H9 (cell line): ENCODE results near the gene SCN5A. TPM values are rescaled to one million over a fixed set of nuclear protein-coding genes. Genes with fewer than 3 reads are reported as not detected.

Experiments used
- DNase-seq: peaks from one replicate; pipeline ENCODE4 v3.0.0-alpha.2; 2017
- H2AFZ ChIP-seq: one replicate; pipeline ENCODE4 v1.6.1; 2013; ENCODE audit warnings: mild to moderate bottlenecking, low read length, control low read depth, moderate library complexity
- H2AK5ac ChIP-seq: 2 replicates; pipeline ENCODE4 v1.6.1; 2013; ENCODE audit warnings: low read length, control low read depth, mixed read lengths; ENCODE audit not compliant: insufficient read length
- H2BK120ac ChIP-seq: one replicate; pipeline ENCODE4 v1.6.1; 2013; ENCODE audit warnings: low read depth, mild to moderate bottlenecking, low read length, control low read depth, inconsistent platforms; ENCODE audit not compliant: poor library complexity, severe bottlenecking
- H2BK12ac ChIP-seq: 2 replicates; pipeline ENCODE4 v1.6.1; 2013; ENCODE audit warnings: low read length, control low read depth, mixed read lengths, low read depth; ENCODE audit not compliant: insufficient read length
- H2BK15ac ChIP-seq: 2 replicates; pipeline ENCODE4 v1.6.1; 2013; ENCODE audit warnings: low read depth, low read length, control low read depth
- H2BK20ac ChIP-seq: one replicate; pipeline ENCODE4 v1.6.1; 2013; ENCODE audit warnings: low read depth, mild to moderate bottlenecking, low read length, control low read depth, inconsistent platforms; ENCODE audit not compliant: poor library complexity, severe bottlenecking
- H2BK5ac ChIP-seq: 2 replicates; pipeline ENCODE4 v1.6.1; 2013; ENCODE audit warnings: low read length, control low read depth, mixed read lengths; ENCODE audit not compliant: insufficient read length
- H3K14ac ChIP-seq: 2 replicates; pipeline ENCODE4 v1.6.1; 2013; ENCODE audit warnings: low read length, control low read depth; ENCODE audit not compliant: insufficient read depth
- H3K18ac ChIP-seq: 2 replicates; pipeline ENCODE4 v1.6.1; 2013; ENCODE audit warnings: low read depth, mild to moderate bottlenecking, mixed read lengths, low read length, control low read depth; ENCODE audit not compliant: insufficient read length
- H3K23ac ChIP-seq: 2 replicates; pipeline ENCODE4 v1.6.1; 2013; ENCODE audit warnings: low read length, control low read depth, mixed read lengths, low read depth; ENCODE audit not compliant: insufficient read length
- H3K23me2 ChIP-seq: 2 replicates; pipeline ENCODE4 v1.6.1; 2013; ENCODE audit warnings: low read depth, mild to moderate bottlenecking, mixed read lengths, low read length, control low read depth; ENCODE audit not compliant: insufficient read length, poor library complexity, severe bottlenecking
- H3K27ac ChIP-seq: 2 replicates; pipeline ENCODE4 v1.5.1; 2013; ENCODE audit warnings: low read length, control low read depth, mixed read lengths, low read depth; ENCODE audit not compliant: insufficient read length
- H3K27me3 ChIP-seq: 2 replicates; pipeline ENCODE4 v1.6.1; 2013; ENCODE audit warnings: low read length, control low read depth, inconsistent platforms; ENCODE audit not compliant: insufficient read depth
- H3K4ac ChIP-seq: 2 replicates; pipeline ENCODE4 v1.6.1; 2013; ENCODE audit warnings: low read depth, mild to moderate bottlenecking, control low read depth, inconsistent platforms, low read length, moderate library complexity
- H3K4me1 ChIP-seq: 2 replicates; pipeline ENCODE4 v1.6.1; 2013; ENCODE audit warnings: low read length, control low read depth, inconsistent platforms; ENCODE audit not compliant: insufficient read depth
- H3K4me2 ChIP-seq: 2 replicates; pipeline ENCODE4 v1.6.1; 2013; ENCODE audit warnings: low read length, control low read depth, mixed read lengths; ENCODE audit not compliant: insufficient read length, insufficient read depth
- H3K56ac ChIP-seq: 2 replicates; pipeline ENCODE4 v1.6.1; 2013; ENCODE audit warnings: low read depth, mild to moderate bottlenecking, mixed read lengths, low read length, control low read depth; ENCODE audit not compliant: insufficient read length
- H3K79me1 ChIP-seq: 2 replicates; pipeline ENCODE4 v1.6.1; 2013; ENCODE audit warnings: low read depth, mild to moderate bottlenecking, moderate library complexity, low read length, control low read depth, inconsistent platforms; ENCODE audit not compliant: insufficient read depth, poor library complexity, severe bottlenecking
- H3K79me2 ChIP-seq: 2 replicates; pipeline ENCODE4 v1.6.1; 2013; ENCODE audit warnings: low read length, control low read depth, inconsistent platforms; ENCODE audit not compliant: insufficient read depth
- H3K9ac ChIP-seq: 2 replicates; pipeline ENCODE4 v1.6.1; 2013; ENCODE audit warnings: low read length, control low read depth, mixed read lengths; ENCODE audit not compliant: insufficient read length; ENCODE audit errors: extremely low read depth
- H3K9me3 ChIP-seq: one replicate; pipeline ENCODE4 v1.6.1; 2013; ENCODE audit warnings: low read depth, low read length, inconsistent platforms; ENCODE audit not compliant: control insufficient read depth
- H3T11ph ChIP-seq: one replicate; pipeline ENCODE4 v1.6.1; 2013; ENCODE audit warnings: mild to moderate bottlenecking, low read length, control low read depth, inconsistent platforms
- H4K20me1 ChIP-seq: one replicate; pipeline ENCODE4 v1.6.1; 2013; ENCODE audit not compliant: control insufficient read depth, insufficient read length, insufficient read depth
- H4K5ac ChIP-seq: 2 replicates; pipeline ENCODE4 v1.6.1; 2013; ENCODE audit warnings: low read depth, mild to moderate bottlenecking, mixed read lengths, low read length, control low read depth; ENCODE audit not compliant: insufficient read length
- H4K8ac ChIP-seq: replicated peaks from 2 replicates; pipeline ENCODE4 v1.6.1; 2013; ENCODE audit warnings: low read length, control low read depth, mixed read lengths, low read depth; ENCODE audit not compliant: insufficient read length
- H4K91ac ChIP-seq: 2 replicates; pipeline ENCODE4 v1.6.1; 2013; ENCODE audit warnings: low read depth, mild to moderate bottlenecking, moderate library complexity, mixed read lengths, low read length, control low read depth; ENCODE audit not compliant: insufficient read length
- H3K27ac Mint-ChIP-seq, 3 experiments: 2 replicates in 2 of 3; 3 replicates in 1 of 3; pipeline ENCODE4 v1.8.0; 2020 to 2021; ENCODE audit warnings: mixed read lengths in 3 of 3, mild to moderate bottlenecking in 1 of 3, moderate library complexity in 1 of 3
- H3K27me3 Mint-ChIP-seq: 2 replicates; pipeline ENCODE4 v1.8.0; 2021; ENCODE audit warnings: low read depth, mild to moderate bottlenecking, moderate library complexity, mixed read lengths
- H3K36me3 Mint-ChIP-seq, 3 experiments: 2 replicates in 2 of 3; 3 replicates in 1 of 3; pipeline ENCODE4 v1.8.0; 2020 to 2021; ENCODE audit warnings: low read depth in 3 of 3, mixed read lengths in 3 of 3; ENCODE audit not compliant: insufficient read depth in 1 of 3
- H3K4me1 Mint-ChIP-seq, 2 experiments: 2 replicates each; pipeline ENCODE4 v1.8.0; 2020; ENCODE audit warnings: mixed read lengths in 2 of 2
- H3K4me3 Mint-ChIP-seq, 2 experiments: 2 replicates in 1 of 2; 3 replicates in 1 of 2; pipeline ENCODE4 v1.8.0; 2020 to 2021; ENCODE audit warnings: mild to moderate bottlenecking in 2 of 2, mixed read lengths in 2 of 2, moderate library complexity in 1 of 2
- H3K9me3 Mint-ChIP-seq, 2 experiments: 2 replicates in 1 of 2; 3 replicates in 1 of 2; pipeline ENCODE4 v1.8.0; 2020; ENCODE audit warnings: mild to moderate bottlenecking in 2 of 2, mixed read lengths in 2 of 2, moderate library complexity in 1 of 2
- CTCF ChIP-seq: fragments of 200-600 bp; sonication (generic); conservative IDR thresholded peaks from 3 replicates; pipeline ENCODE4 v1.8.0; 2021; ENCODE audit warnings: antibody characterized with exemption, mild to moderate bottlenecking
- WGBS: extraction: QIAGEN DNeasy Blood & Tissue Kit; methylation state at CpG from one replicate; pipeline ENCODE4 v1.1.7; 2013; ENCODE audit warnings: missing lambda C conversion rate, low lambda C conversion rate, mixed read lengths; ENCODE audit not compliant: insufficient read length; ENCODE audit errors: extremely low coverage; 5-methylcytosine and 5-hydroxymethylcytosine counted together
- total RNA-seq: library from RNA; stranded (reverse); gene quantifications from 2 replicates; pipeline ENCODE4 v1.2.1, GENCODE V29; 2021

The SCN5A gene
- total RNA-seq, 1 experiment from 2014 or later, result 6.5 TPM

GRCh38 chr3:38578081-38578475 is 71.4 kb downstream of the SCN5A start:
- Histone ChIP-seq H2AFZ (no peak overlapping the region), H2BK5ac (no peak overlapping the region), H3T11ph (no peak overlapping the region), H3K23me2 (no peaks in the 10 kb centered on the region), H4K5ac (no peak overlapping the region), H2BK12ac (no peak overlapping the region), H2BK20ac (no peak overlapping the region), H3K9me3 (no peaks in the 10 kb centered on the region), H3K79me1 (no peaks in the 10 kb centered on the region), H4K8ac (no peak overlapping the region), H3K27ac (no peak overlapping the region), H3K4me1 (no peaks in the 10 kb centered on the region; the same call in 1 of the 2 replicates), H3K27me3 (no peaks in the 10 kb centered on the region), H2BK120ac (no peak overlapping the region), H2AK5ac (no peak overlapping the region), H4K20me1 (no peaks in the 10 kb centered on the region), H3K14ac (no peak overlapping the region), H2BK15ac (no peak overlapping the region), H3K4me2 (no peak overlapping the region), H3K18ac (no peak overlapping the region), H3K23ac (no peak overlapping the region), H3K79me2 (no peaks in the 10 kb centered on the region), H3K9ac (no peak overlapping the region), H3K4ac (no peak overlapping the region), H4K91ac (no peak overlapping the region), H3K56ac (no peak overlapping the region)
- no peak for DNase-seq
- Mint-ChIP-seq H3K4me3 (no peak overlapping the region), H3K27me3 (peaks cover 2% of the 10 kb centered on the region; the same call in 1 of the 2 replicates), H3K4me1 (peaks cover 13 to 21% of the 10 kb centered on the region in 2 experiments), H3K36me3 (peaks cover 0 to 4% (median 0%) of the 10 kb centered on the region in 3 experiments; a peak in 4 of 7 replicates), H3K9me3 (no peaks in the 10 kb centered on the region), H3K27ac (no peak overlapping the region)
- WGBS, result no CpG with 5 or more reads among the region's 4 CpGs
- TF ChIP-seq CTCF, result no peak
